GM18505 (cell line): ENCODE measurements around the gene GBGT1.

Experiments used
- ATAC-seq: cut with Tn5 transposase; IDR thresholded peaks from one replicate; pipeline ENCODE4 v1.9.1; 2021; ENCODE audit not compliant: unreplicated experiment
- POLR2A ChIP-seq: IDR thresholded peaks from 4 replicates; pipeline ENCODE4 v1.6.1; 2011; ENCODE audit warnings: borderline replicate concordance; ENCODE audit not compliant: insufficient read depth, insufficient read length; ENCODE audit errors: extremely low read depth

Gene GBGT1

GRCh38 chr9:133108794-133109641, 54.7 kb downstream of the GBGT1 start:
- ATAC-seq, result no peak
- no peak for TF ChIP-seq POLR2A

GRCh38 chr9:133107961-133108793, 55.5 kb downstream of the GBGT1 start:
- no peak for TF ChIP-seq POLR2A
- ATAC-seq, result no peak

GRCh38 chr9:133107245-133107722, 56.4 kb downstream of the GBGT1 start:
- ATAC-seq, result no peak
- TF ChIP-seq POLR2A, result no peak

GRCh38 chr9:133106511-133107244, 57.0 kb downstream of the GBGT1 start:
- no peak for TF ChIP-seq POLR2A
- no peak for ATAC-seq

GRCh38 chr9:133105461-133105770, 58.3 kb downstream of the GBGT1 start:
- no peak for TF ChIP-seq POLR2A
- no peak for ATAC-seq

- TF ChIP-seq POLR2A, result no peak
- ATAC-seq, result no peak
These were observed 58.8 kb downstream of the GBGT1 start for GRCh38 chr9:133104718-133105460.

GRCh38 chr9:133103987-133104505, 59.7 kb downstream of the GBGT1 start:
- TF ChIP-seq POLR2A, result no peak

GRCh38 chr9:133103183-133103986, 60.3 kb downstream of the GBGT1 start:
- TF ChIP-seq POLR2A, result no peak

More at GRCh38 chr9:133103987-133104505, 59.7 kb downstream of the GBGT1 start:
- ATAC-seq, result no peak

More at GRCh38 chr9:133103183-133103986, 60.3 kb downstream of the GBGT1 start:
- ATAC-seq, result no peak
